HG02981 (cell line): ENCODE data around the gene FOXRED2.
"Not testable (repeated sequence)": the region's sequence is repeated elsewhere in the genome, so short reads cannot be mapped to it uniquely, and the experiment has no call there.

Experiments used
- ATAC-seq: cut with Tn5 transposase; IDR thresholded peaks from one replicate; pipeline ENCODE4 v1.9.1; 2021; ENCODE audit warnings: mild to moderate bottlenecking, moderate library complexity; ENCODE audit not compliant: unreplicated experiment

The FOXRED2 gene

GRCh38 chr22:36519906-36520305 lies 13.1 kb upstream of the FOXRED2 start:
- ATAC-seq: not testable (repeated sequence)

GRCh38 chr22:36514766-36515165 lies 7.9 kb upstream of the FOXRED2 start:
- ATAC-seq: no peak

DNA sequence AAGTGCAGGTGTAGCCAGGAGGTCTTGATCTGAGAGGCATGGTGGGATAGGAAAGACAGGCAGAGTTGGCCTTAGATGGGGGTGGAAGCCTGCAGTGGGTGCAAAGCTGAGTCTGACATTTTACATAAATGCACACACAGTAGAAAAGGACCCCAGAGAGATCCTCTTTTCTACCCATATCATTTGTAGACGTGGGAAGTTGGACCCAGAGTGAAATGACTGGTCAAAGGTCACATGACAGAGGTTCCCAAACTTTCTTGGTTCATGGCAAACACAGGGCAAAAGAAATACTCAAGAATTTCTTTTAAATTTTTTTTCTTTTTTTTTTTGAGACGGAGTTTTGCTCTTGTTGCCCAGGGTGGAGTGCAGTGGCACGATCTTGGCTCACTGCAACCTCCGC lies 6.2 kb upstream of the FOXRED2 start:
- ATAC-seq: no peak

DNA sequence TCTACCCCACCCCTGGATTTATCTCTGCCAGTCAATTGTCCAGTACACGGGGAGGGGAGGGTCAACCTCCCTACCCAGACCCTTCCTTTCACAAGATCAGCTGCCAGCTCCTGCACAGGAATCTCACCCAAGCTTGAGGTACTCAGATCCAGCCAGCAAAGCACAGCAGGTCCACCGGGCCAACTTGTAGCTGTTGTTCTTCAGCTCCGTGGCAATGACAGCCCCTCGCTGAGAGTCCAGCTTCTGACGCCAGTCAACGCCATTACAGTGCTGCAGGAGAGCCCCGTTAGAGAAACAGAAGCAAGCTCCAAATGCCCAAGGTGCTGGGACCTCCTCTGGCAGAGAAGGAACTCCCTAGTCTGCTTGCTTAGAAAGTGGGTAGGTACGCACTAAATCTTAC lies 5.5 kb upstream of the FOXRED2 start:
- ATAC-seq: no peak

DNA sequence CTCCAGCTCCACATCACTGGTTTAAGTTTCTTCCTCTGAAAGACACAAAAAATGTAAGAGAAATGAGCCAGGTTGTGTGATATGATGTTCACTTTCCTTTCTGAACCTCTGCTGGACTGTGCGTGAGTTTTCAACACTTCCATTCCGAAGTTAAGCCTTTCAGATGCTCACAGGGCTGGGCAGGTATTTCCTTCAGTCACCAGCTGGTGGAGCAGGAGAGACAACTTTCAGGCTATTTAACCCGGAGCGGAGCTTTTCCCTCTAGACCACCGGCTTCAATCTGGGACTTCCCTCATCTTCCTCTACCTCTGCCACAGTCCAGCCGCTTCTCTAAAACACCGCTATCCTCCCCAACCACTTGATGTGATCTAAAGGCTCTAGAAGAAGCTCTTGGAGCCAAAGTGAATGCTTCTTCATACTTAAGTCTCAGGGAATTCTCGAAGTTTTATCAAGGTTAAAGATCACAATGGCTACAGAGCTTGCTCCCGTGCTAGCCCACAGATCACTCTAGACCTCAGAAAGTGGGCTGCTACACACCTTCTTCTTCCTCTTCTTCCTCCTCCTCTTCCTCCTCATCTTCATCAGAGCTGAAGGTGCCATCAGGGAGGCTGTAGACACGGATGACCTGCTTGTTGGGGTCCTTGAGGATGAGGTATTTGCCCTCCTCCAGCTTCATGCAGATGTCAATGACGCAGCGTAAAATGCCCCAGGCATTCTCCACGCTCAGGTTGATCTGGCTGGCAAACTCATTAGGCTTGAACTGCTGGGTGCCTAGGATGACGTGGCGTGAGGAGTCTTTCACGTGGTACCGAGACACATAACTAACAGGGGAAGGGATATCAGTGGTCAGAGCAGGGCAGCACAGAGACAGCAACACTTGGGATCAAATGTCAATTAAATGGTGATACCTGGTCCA lies 4.4 kb upstream of the FOXRED2 start:
- ATAC-seq: no peak

GRCh38 chr22:36510384-36510783 lies 3.5 kb upstream of the FOXRED2 start:
- ATAC-seq: no peak

DNA sequence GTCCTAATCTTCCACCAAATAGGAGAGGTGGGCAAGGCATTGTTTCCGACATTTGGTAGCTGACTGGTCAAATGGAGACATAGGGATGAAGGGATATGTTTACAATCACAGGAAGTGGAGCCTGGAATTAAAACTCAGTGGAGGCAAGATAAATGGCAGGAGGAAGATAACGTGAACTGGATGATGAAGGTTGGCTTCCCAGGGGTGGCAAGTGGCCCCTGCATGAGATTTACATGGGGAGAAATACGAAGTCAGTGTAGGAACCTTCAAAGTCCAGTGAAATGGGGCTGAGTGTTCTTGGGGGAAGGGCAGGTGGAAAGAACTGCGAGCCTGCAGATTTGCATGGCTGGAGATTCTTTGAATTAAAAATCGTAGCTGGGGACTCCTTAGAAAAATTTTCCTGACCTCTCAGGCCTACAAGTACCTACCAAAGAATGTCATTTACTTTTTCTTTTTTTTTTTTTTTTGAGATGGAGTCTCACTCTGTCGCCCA lies 724 bp upstream of the FOXRED2 start:
- no peak for ATAC-seq

GRCh38 chr22:36505998-36506635 lies 723 bp downstream of the FOXRED2 start:
- no peak for ATAC-seq

GRCh38 chr22:36497910-36498665 lies 8.8 kb downstream of the FOXRED2 start:
- no peak for ATAC-seq

DNA sequence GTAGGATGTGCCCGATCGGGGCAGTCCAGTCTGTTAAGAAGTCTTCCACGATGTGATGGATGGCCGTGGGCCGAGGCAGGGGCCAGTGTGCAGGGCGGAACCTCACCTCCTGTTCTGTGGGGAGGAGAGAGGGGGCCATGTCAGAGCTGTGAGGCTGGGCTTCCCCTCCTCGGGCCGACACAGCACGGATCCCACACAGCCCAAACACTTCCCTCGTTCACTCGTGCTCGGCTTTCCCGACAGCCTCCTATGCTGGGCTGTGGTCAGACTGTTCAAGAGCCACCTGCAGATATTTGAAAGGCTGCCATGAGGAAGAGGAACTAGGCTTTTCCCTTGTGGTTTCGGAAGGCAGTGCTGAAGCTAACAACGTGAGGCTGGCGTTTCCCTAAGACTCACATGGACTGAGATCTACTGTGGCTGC lies 13.1 kb downstream of the FOXRED2 start:
- ATAC-seq: peak; percentile 64

DNA sequence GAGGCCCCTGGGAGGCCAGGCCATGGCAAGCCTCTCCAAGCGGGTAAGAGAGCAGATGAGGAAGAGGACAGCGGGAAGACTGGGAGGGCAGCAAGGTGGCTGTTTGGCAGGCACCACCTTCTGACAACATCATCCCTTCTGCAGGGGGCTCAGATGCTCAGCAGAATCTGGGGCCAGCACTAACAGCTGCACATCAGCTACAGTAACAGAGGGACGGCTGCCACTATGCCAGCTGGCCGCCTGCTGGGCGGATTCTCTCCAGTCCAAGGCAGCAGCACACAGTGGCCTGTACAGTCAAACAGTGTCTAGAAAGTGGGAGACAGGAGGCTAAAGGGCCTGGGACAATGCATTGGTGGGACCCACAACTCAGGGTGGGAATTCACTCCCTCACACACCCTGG lies 14.7 kb downstream of the FOXRED2 start:
- ATAC-seq: no peak

GRCh38 chr22:36491155-36491554 lies 15.7 kb downstream of the FOXRED2 start:
- ATAC-seq: no peak

DNA sequence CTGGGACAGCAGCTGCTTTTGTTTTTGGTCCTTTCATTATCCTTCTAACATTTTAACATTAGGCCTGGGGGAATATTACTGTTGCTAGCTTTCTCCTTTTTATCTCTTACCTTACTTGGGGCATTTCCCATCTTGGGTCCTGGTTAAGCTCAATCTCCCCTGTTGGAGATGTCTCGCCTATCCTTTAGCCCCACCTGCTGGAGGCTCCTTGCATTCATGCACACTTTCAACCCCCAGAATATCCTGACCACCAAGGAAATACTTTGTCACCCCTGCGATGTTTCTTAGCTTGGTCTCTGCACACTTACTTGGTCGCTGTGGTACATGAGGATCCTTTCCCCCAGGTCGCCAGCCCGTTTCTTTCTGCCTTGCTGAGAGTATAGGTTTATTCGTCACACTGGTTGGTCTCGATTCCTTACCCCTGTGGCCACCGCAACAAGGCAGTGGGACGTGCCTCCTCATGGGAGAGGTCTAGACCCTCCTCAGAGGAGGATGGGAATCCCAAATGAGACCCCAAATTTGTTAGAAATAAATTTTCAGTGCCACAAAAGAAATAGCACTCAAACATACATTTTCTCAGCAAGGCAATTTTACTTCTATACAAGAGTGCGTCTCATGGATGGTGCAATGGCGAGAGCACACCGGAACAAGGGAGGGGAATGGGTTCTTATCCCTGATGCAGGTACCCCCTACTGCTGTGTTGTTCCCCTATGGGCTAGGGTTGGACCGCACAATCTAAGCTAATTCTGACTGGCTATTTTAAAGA lies 20.0 kb downstream of the FOXRED2 start:
- no peak for ATAC-seq

GRCh38 chr22:36481393-36482168 lies 25.3 kb downstream of the FOXRED2 start, which contains the start of gene TXN2:
Gene TXN2 (minus strand): TSS chr22:36481640. CDS start chr22:36480837, 803 bp downstream.
- ATAC-seq: peak; percentile 74

DNA sequence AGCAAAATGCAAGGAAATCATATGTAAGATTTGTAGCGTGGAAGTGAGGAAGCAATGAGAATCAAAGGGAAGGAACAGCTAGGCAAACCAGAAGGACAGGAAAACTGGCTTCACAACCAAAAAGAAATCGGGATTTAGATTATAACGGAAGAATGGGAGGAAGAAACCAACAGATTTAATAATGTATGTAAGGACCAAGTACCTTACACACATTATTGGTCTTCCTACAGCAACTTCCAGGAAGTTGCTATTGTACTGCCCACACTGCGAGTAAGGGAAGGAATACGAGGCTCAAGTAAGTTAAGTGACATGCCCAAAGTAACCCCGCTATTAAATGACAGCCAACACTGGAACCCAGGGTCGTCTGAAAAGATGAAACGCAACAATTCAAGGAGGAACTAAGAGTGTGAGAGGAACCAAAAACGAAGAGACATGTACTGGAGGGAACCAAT lies 25.9 kb downstream of the FOXRED2 start:
- no peak for ATAC-seq

DNA sequence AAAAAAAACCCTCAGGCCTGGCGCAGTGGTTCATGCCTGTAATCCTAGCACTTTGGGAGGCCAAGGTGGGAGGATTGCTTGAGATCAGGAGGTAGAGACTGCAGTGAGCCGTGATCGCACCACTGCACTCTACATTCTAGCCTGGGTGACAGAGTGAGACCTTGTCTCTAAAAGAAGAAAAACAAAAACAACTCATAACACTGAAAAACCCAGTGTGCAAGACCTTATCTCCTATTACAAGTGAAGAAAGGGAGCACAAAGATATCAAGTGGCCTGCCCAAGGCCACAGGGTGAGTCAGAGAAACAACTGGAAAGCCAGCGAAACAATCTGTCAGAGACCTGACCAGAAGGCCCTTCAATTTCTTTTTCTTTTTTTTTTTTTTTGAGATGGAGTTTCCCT lies 27.9 kb downstream of the FOXRED2 start:
- ATAC-seq: no peak

DNA sequence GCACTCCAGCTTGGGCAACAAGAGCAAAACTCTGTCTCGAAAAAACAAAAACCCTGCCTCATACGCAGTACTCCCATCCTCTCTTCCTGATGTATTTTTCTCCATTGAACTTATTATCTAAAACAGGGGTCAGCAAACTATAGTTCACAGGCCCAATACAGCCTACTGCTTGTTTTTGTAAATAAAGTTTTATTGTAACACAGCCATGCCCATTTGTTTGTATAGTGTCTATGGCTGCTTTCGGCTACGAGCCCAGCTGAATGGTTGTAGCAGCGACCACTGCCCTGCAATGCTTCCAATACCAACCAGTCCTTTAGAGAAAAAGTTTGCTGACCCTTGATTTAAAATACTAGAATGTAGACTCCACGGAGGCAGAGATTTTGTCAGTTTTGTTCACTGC lies 31.5 kb downstream of the FOXRED2 start:
- ATAC-seq: no peak

GRCh38 chr22:36472689-36473088 lies 34.2 kb downstream of the FOXRED2 start:
- ATAC-seq: no peak

- ATAC-seq: no peak
Measured at GRCh38 chr22:36471341-36471821, 35.5 kb downstream of the FOXRED2 start.

GRCh38 chr22:36470994-36471331 lies 35.9 kb downstream of the FOXRED2 start:
- no peak for ATAC-seq
